NCI-H1436 treated with DMSO at 0.1 percent for 48 hours (cell line): ENCODE measurements around the gene PRAMEF1.
"Not testable (repeated sequence)": the region's sequence is repeated elsewhere in the genome, so short reads cannot be mapped to it uniquely, and the experiment has no call there.

Experiments
- DNase-seq: peaks from one replicate; lab custom pipeline; 2025; lab: John Stamatoyannopoulos, UW

The PRAMEF1 gene

GRCh38 chr1:12791097-12791496, at the start of gene PRAMEF1:
Gene PRAMEF1 (plus strand): TSS chr1:12791397. CDS start chr1:12793228, 1,831 bp downstream.
- not testable (repeated sequence) for DNase-seq

- DNase-seq = no peak
These were observed 49.3 kb upstream of the PRAMEF1 start for GRCh38 chr1:12741946-12742345.

- no peak for DNase-seq
These were observed 45.8 kb upstream of the PRAMEF1 start for GRCh38 chr1:12745126-12745991.

- DNase-seq = no peak
These were observed 45.2 kb upstream of the PRAMEF1 start, which contains the start of gene CFAP107 for GRCh38 chr1:12745992-12746323. Gene CFAP107 (plus strand): TSS chr1:12746200. CDS start chr1:12746431, 231 bp downstream.

GRCh38 chr1:12748778-12749355, 42.3 kb upstream of the PRAMEF1 start:
- DNase-seq = no peak

GRCh38 chr1:12754738-12755137, 36.5 kb upstream of the PRAMEF1 start:
- DNase-seq = no peak

GRCh38 chr1:12756273-12756672, 34.9 kb upstream of the PRAMEF1 start:
- no peak for DNase-seq

- no peak for DNase-seq
These were observed 34.3 kb upstream of the PRAMEF1 start for GRCh38 chr1:12756768-12757413.

GRCh38 chr1:12757836-12758235, 33.4 kb upstream of the PRAMEF1 start:
- no peak for DNase-seq

- DNase-seq = no peak
These were observed 30.9 kb upstream of the PRAMEF1 start for GRCh38 chr1:12760256-12760795.

GRCh38 chr1:12761781-12762180, 29.4 kb upstream of the PRAMEF1 start:
- no peak for DNase-seq

- DNase-seq = no peak
These were observed 28.4 kb upstream of the PRAMEF1 start for GRCh38 chr1:12762766-12763165.

- DNase-seq = no peak
These were observed 27.7 kb upstream of the PRAMEF1 start for GRCh38 chr1:12763479-12763878.

- no peak for DNase-seq
These were observed 27.2 kb upstream of the PRAMEF1 start for GRCh38 chr1:12764016-12764415.

GRCh38 chr1:12769031-12769430, 22.2 kb upstream of the PRAMEF1 start:
- no peak for DNase-seq

- DNase-seq = no peak
These were observed 21.2 kb upstream of the PRAMEF1 start for GRCh38 chr1:12769976-12770505.

- no peak for DNase-seq
These were observed 20.6 kb upstream of the PRAMEF1 start for GRCh38 chr1:12770620-12771019.

- DNase-seq = no peak
These were observed 20.0 kb upstream of the PRAMEF1 start for GRCh38 chr1:12771186-12771585.

GRCh38 chr1:12772520-12772919, 18.7 kb upstream of the PRAMEF1 start:
- no peak for DNase-seq

GRCh38 chr1:12773438-12773837, 17.8 kb upstream of the PRAMEF1 start, which contains the start of gene PRAMEF12:
Gene PRAMEF12 (plus strand): TSS chr1:12773738. CDS start chr1:12774868, 1,130 bp downstream.
- no peak for DNase-seq

- DNase-seq = no peak
These were observed 16.3 kb upstream of the PRAMEF1 start for GRCh38 chr1:12774801-12775345.

- DNase-seq = no peak
These were observed 15.8 kb upstream of the PRAMEF1 start for GRCh38 chr1:12775443-12775842.
